NT2/D1 (cell line): ENCODE results near the gene RERE.

Source experiments
- DNase-seq: peaks from one replicate; pipeline ENCODE4 v3.0.0-alpha.2; 2011; ENCODE audit warnings: low read depth, low spot score
- H3K27me3 ChIP-seq: 2 replicates; pipeline ENCODE4 v1.6.0; 2011; ENCODE audit warnings: mild to moderate bottlenecking; ENCODE audit not compliant: insufficient read length, insufficient read depth
- H3K36me3 ChIP-seq: 2 replicates; pipeline ENCODE4 v1.6.1; 2011; ENCODE audit warnings: mild to moderate bottlenecking, low read length, mixed read lengths; ENCODE audit not compliant: insufficient read depth, insufficient read length
- H3K4me1 ChIP-seq: 2 replicates; pipeline ENCODE4 v1.5.1; 2011; ENCODE audit not compliant: insufficient read depth, insufficient read length
- H3K4me3 ChIP-seq: 2 replicates; pipeline ENCODE4 v1.5.1; 2011; ENCODE audit warnings: low read depth; ENCODE audit not compliant: insufficient read length
- H3K9ac ChIP-seq: 2 replicates; pipeline ENCODE4 v1.6.0; 2011; ENCODE audit warnings: low read depth; ENCODE audit not compliant: insufficient read length
- H3K9me3 ChIP-seq: 2 replicates; pipeline ENCODE4 v1.5.1; 2011; ENCODE audit warnings: mild to moderate bottlenecking, low read length; ENCODE audit not compliant: insufficient read depth
- SUZ12 ChIP-seq: IDR thresholded peaks from 2 replicates; pipeline ENCODE4 v1.6.1; 2011; ENCODE audit not compliant: insufficient read length, insufficient read depth; ENCODE audit errors: extremely low read depth
- YY1 ChIP-seq: IDR thresholded peaks from 2 replicates; pipeline ENCODE4 v1.6.1; 2011; ENCODE audit not compliant: insufficient read length, insufficient read depth
- ZNF274 ChIP-seq: IDR thresholded peaks from 2 replicates; pipeline ENCODE4 v1.6.1; 2011; ENCODE audit warnings: mild to moderate bottlenecking, low read depth, low read length

RERE gene

GRCh38 chr1:8483586-8483985, 333.9 kb downstream of the RERE start:
- Histone ChIP-seq H3K4me1 (no peaks in the 10 kb centered on the region), H3K27me3 (no peaks in the 10 kb centered on the region), H3K9ac (no peak overlapping the region), H3K36me3 (no peaks in the 10 kb centered on the region), H3K4me3 (no peak overlapping the region), H3K9me3 (no peaks in the 10 kb centered on the region)
- DNase-seq = no peak
- TF ChIP-seq ZNF274 = no peak
- TF ChIP-seq SUZ12 = no peak
- no peak for TF ChIP-seq YY1

GRCh38 chr1:8482979-8483381, 334.5 kb downstream of the RERE start:
- Histone ChIP-seq H3K27me3 (no peaks in the 10 kb centered on the region), H3K4me3 (no peak overlapping the region), H3K9me3 (no peaks in the 10 kb centered on the region), H3K36me3 (no peaks in the 10 kb centered on the region), H3K4me1 (no peaks in the 10 kb centered on the region), H3K9ac (no peak overlapping the region)
- no peak for TF ChIP-seq YY1
- TF ChIP-seq SUZ12 = no peak
- no peak for TF ChIP-seq ZNF274
- DNase-seq = no peak

GRCh38 chr1:8481650-8482380, 335.6 kb downstream of the RERE start:
- H3K27me3 ChIP-seq = no peaks in the 10 kb centered on the region
- H3K4me3 ChIP-seq = no peak overlapping the region
- H3K4me1 ChIP-seq = no peaks in the 10 kb centered on the region
- H3K36me3 ChIP-seq = no peaks in the 10 kb centered on the region
- TF ChIP-seq SUZ12 (no peak), ZNF274 (no peak), YY1 (no peak)
- DNase-seq = no peak
- H3K9me3 ChIP-seq = no peaks in the 10 kb centered on the region
- H3K9ac ChIP-seq = no peak overlapping the region

GRCh38 chr1:8478566-8478965, 338.9 kb downstream of the RERE start:
- no peak for DNase-seq
- H3K9ac ChIP-seq = no peak overlapping the region

GRCh38 chr1:8477983-8478362, 339.5 kb downstream of the RERE start:
- TF ChIP-seq SUZ12 = no peak
- TF ChIP-seq YY1 = no peak
- Histone ChIP-seq H3K4me3 (no peak overlapping the region), H3K9me3 (no peaks in the 10 kb centered on the region), H3K9ac (no peak overlapping the region), H3K4me1 (peaks cover 2% of the 10 kb centered on the region), H3K27me3 (no peaks in the 10 kb centered on the region), H3K36me3 (no peaks in the 10 kb centered on the region)
- DNase-seq = no peak

More at GRCh38 chr1:8478566-8478965, 338.9 kb downstream of the RERE start:
- Histone ChIP-seq H3K4me1 (no peaks in the 10 kb centered on the region), H3K36me3 (no peaks in the 10 kb centered on the region), H3K9me3 (no peaks in the 10 kb centered on the region), H3K27me3 (no peaks in the 10 kb centered on the region), H3K4me3 (no peak overlapping the region)
- TF ChIP-seq SUZ12 (no peak), YY1 (no peak), ZNF274 (no peak)

GRCh38 chr1:8477166-8477982, 340.1 kb downstream of the RERE start:
- H3K27me3 ChIP-seq = no peaks in the 10 kb centered on the region
- no peak for DNase-seq
- TF ChIP-seq ZNF274 = no peak
- TF ChIP-seq YY1 = no peak
- no peak for TF ChIP-seq SUZ12
- H3K9me3 ChIP-seq = no peaks in the 10 kb centered on the region
- no peaks in the 10 kb centered on the region for H3K36me3 ChIP-seq
- H3K4me1 ChIP-seq = peaks cover 2% of the 10 kb centered on the region
- no peak overlapping the region for H3K4me3 ChIP-seq
- H3K9ac ChIP-seq = no peak overlapping the region

- no peak for TF ChIP-seq SUZ12
- no peak for TF ChIP-seq ZNF274
- TF ChIP-seq YY1 = no peak
- no peak overlapping the region for H3K9ac ChIP-seq
Observed at GRCh38 chr1:8476006-8476405, 341.4 kb downstream of the RERE start.

More at GRCh38 chr1:8476006-8476405, 341.4 kb downstream of the RERE start:
- Histone ChIP-seq H3K27me3 (no peaks in the 10 kb centered on the region), H3K36me3 (no peaks in the 10 kb centered on the region), H3K9me3 (no peaks in the 10 kb centered on the region), H3K4me1 (peaks cover 2% of the 10 kb centered on the region), H3K4me3 (no peak overlapping the region)
- no peak for DNase-seq
